ENCODE measurements around the gene PI4K2A.

Gene PI4K2A

DNA sequence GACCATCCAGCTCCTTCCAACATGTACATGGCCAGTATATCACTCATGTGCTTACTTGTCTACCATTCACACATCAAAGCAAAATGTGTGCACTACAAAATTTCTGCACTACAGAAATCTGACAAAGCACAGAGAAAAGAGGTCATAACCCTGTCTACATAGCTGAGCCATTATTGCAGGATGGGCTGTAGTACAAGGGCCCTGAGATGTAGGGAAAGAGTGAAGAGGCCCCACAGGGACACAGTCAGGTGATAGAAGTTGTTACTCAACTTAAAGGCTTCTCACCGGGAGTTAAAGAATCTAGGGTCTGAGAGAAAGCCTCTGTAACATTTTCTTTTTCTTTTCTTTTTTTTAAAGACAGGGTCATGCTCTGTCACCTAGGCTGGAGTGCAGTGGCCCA lies 29.1 kb downstream of the PI4K2A start:
- Histone ChIP-seq H2AFZ (ENCODE audit: low read length) (no peak overlapping the region), H3K9me2 (replicated peaks; ENCODE audit: low read depth, low read length) (no peaks in the 10 kb centered on the region), H3K36me3 (ENCODE audit: insufficient read depth, low read length) (peaks cover 48% of the 10 kb centered on the region; the same call in 1 of the 2 replicates), H3K79me2 (ENCODE audit: insufficient read depth, low read length) (no peaks in the 10 kb centered on the region), H3K4me3 (ENCODE audit: low read length, poor library complexity, severe bottlenecking) (no peak overlapping the region), H3K9me3 (ENCODE audit: insufficient read depth, low read depth, low read length) (no peaks in the 10 kb centered on the region), H3F3A (ENCODE audit: low read depth) (no peaks in the 10 kb centered on the region), H3K9ac (ENCODE audit: low read depth, low read length, poor library complexity, severe bottlenecking) (no peak overlapping the region), H4K20me1 (ENCODE audit: insufficient read depth, low read length, poor library complexity, severe bottlenecking) (no peaks in the 10 kb centered on the region), H3K4me2 (ENCODE audit: low read depth, low read length, poor library complexity, severe bottlenecking) (no peak overlapping the region), H3K4me1 (ENCODE audit: insufficient read depth, low read length, poor library complexity, severe bottlenecking) (no peaks in the 10 kb centered on the region), H3K27me3 (ENCODE audit: insufficient read depth, low read length, poor library complexity, severe bottlenecking) (no peaks in the 10 kb centered on the region)
- TF ChIP-seq CTCF (conservative IDR thresholded peaks at IDR 0.05; ENCODE audit: low read length) (no peak), EZH2phosphoT487 (IDR thresholded peaks at IDR 0.05; ENCODE audit: borderline replicate concordance) (no peak)

DNA sequence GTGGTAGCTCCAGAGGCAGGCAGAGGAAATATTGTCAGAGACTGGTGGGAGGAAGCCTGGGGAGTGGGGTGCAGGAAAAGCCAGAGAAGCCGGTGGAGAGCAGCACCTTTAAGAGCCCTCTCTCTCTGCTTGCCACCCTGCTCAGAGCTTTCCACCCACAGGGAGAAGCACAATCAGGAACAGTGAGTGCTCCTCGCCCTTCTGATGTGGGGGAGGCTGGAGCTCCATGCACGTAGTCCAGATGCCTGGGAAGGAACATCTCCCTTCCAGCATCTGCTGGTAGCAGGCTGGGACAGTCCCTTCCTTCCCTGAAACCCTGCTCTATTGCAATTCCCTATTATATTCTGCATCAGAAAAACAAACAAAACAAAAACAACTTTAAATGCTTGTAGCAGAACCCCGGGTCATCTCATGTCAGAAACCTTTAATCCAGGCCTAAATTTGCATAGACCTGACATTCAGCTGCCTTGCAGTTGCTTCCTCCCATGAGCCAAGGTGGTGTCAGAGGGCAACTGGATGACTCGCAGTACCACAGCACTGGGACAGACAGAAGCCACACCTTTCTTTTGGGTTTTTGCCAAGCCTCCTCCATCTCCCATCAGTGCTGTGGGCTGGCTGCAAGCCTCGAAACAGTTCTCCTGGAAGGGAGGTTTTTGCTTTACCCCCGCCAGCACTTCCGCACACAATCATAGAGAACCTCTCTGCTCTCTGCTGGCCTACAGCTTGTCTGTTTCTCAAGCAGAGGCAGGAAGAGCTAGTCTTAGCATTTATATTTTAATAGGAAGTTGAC lies 33.5 kb downstream of the PI4K2A start:
- no peaks in the 10 kb centered on the region for H3K9me2 ChIP-seq (replicated peaks; ENCODE audit: low read depth, low read length)
- H3F3A ChIP-seq (ENCODE audit: low read depth): no peaks in the 10 kb centered on the region
- H3K4me2 ChIP-seq (ENCODE audit: low read depth, low read length, poor library complexity, severe bottlenecking): no peak overlapping the region
- H3K9me3 ChIP-seq (ENCODE audit: insufficient read depth, low read depth, low read length): no peaks in the 10 kb centered on the region
- peaks cover 52% of the 10 kb centered on the region; the same call in 1 of the 2 replicates for H3K36me3 ChIP-seq (ENCODE audit: insufficient read depth, low read length)
- no peak overlapping the region for H3K9ac ChIP-seq (ENCODE audit: low read depth, low read length, poor library complexity, severe bottlenecking)
- no peak overlapping the region for H3K4me3 ChIP-seq (ENCODE audit: low read length, poor library complexity, severe bottlenecking)
- TF ChIP-seq EZH2phosphoT487 (IDR thresholded peaks at IDR 0.05; ENCODE audit: borderline replicate concordance) (no peak), CTCF (conservative IDR thresholded peaks at IDR 0.05; ENCODE audit: low read length) (no peak)
- H4K20me1 ChIP-seq (ENCODE audit: insufficient read depth, low read length, poor library complexity, severe bottlenecking): no peaks in the 10 kb centered on the region
- H3K79me2 ChIP-seq (ENCODE audit: insufficient read depth, low read length): no peaks in the 10 kb centered on the region
- H3K27me3 ChIP-seq (ENCODE audit: insufficient read depth, low read length, poor library complexity, severe bottlenecking): no peaks in the 10 kb centered on the region
- no peaks in the 10 kb centered on the region for H3K4me1 ChIP-seq (ENCODE audit: insufficient read depth, low read length, poor library complexity, severe bottlenecking)
- H2AFZ ChIP-seq (ENCODE audit: low read length): no peak overlapping the region

- Histone ChIP-seq H3K9me3 (ENCODE audit: insufficient read depth, low read depth, low read length) (no peaks in the 10 kb centered on the region), H3K36me3 (ENCODE audit: insufficient read depth, low read length) (peaks cover 46% of the 10 kb centered on the region; the same call in 1 of the 2 replicates), H3K4me1 (ENCODE audit: insufficient read depth, low read length, poor library complexity, severe bottlenecking) (no peaks in the 10 kb centered on the region), H2AFZ (ENCODE audit: low read length) (no peak overlapping the region), H3K27me3 (ENCODE audit: insufficient read depth, low read length, poor library complexity, severe bottlenecking) (no peaks in the 10 kb centered on the region), H3K4me2 (ENCODE audit: low read depth, low read length, poor library complexity, severe bottlenecking) (no peak overlapping the region), H3K79me2 (ENCODE audit: insufficient read depth, low read length) (no peaks in the 10 kb centered on the region), H4K20me1 (ENCODE audit: insufficient read depth, low read length, poor library complexity, severe bottlenecking) (no peaks in the 10 kb centered on the region), H3F3A (ENCODE audit: low read depth) (no peaks in the 10 kb centered on the region), H3K9ac (ENCODE audit: low read depth, low read length, poor library complexity, severe bottlenecking) (no peak overlapping the region), H3K4me3 (ENCODE audit: low read length, poor library complexity, severe bottlenecking) (no peak overlapping the region), H3K9me2 (replicated peaks; ENCODE audit: low read depth, low read length) (no peaks in the 10 kb centered on the region)
- TF ChIP-seq CTCF (conservative IDR thresholded peaks at IDR 0.05; ENCODE audit: low read length) (no peak), EZH2phosphoT487 (IDR thresholded peaks at IDR 0.05; ENCODE audit: borderline replicate concordance) (no peak)
Measured at GRCh38 chr10:97675222-97675621, 34.8 kb downstream of the PI4K2A start.

All from Loucy (cell line).